Tibial nerve (tissue), 4 donors: ENCODE data around the gene CDC16. TPM values are rescaled to one million over a fixed set of nuclear protein-coding genes. Genes with fewer than 3 reads are reported as not detected.

ENCODE experiments used
- DNase-seq, 2 donors: peaks; one replicate each; pipeline ENCODE4 v3.0.0-alpha.2; 2019; ENCODE audit warnings: low spot score in 2 of 2
- H3K27ac ChIP-seq, 4 donors: fragments of 200-600 bp; sonication (generic) in 3 of 4; one replicate each; pipeline ENCODE4 v1.5.1; 2017 to 2019; ENCODE audit warnings: mild to moderate bottlenecking in 1 of 4
- H3K27me3 ChIP-seq, 2 donors: fragments of 200-600 bp; sonication (generic) in 1 of 2; one replicate each; pipeline versions ENCODE4 v1.5.1 to v1.6.0; 2017 to 2019
- H3K36me3 ChIP-seq, 3 donors: fragments of 200-600 bp; sonication (generic); one replicate each; pipeline ENCODE4 v1.5.1; 2018 to 2019
- H3K4me1 ChIP-seq, 4 donors: fragments of 200-600 bp; sonication (generic) in 3 of 4; one replicate each; pipeline ENCODE4 v1.5.1; 2017 to 2019
- H3K4me3 ChIP-seq, 4 donors: fragments of 200-600 bp; sonication (generic) in 3 of 4; one replicate each; pipeline ENCODE4 v1.5.1; 2017 to 2019; ENCODE audit warnings: mild to moderate bottlenecking in 1 of 4, moderate library complexity in 1 of 4
- H3K9me3 ChIP-seq, 4 donors: fragments of 200-600 bp; sonication (generic) in 3 of 4; one replicate each; pipeline ENCODE4 v1.5.1; 2017 to 2019
- CTCF ChIP-seq, 5 experiments: fragments of 200-600 bp in 3 of 5; fragments of 450-650 bp in 2 of 5; sonication (generic) in 3 of 5; IDR thresholded peaks; one replicate each; pipeline ENCODE4 v1.5.1; 2016 to 2019; ENCODE audit warnings: antibody characterized with exemption in 5 of 5, mild to moderate bottlenecking in 3 of 5, moderate library complexity in 2 of 5
- EP300 ChIP-seq, 2 donors: sonication (generic); formaldehyde crosslinking; IDR thresholded peaks; one replicate each; pipeline ENCODE4 v1.6.1; 2017; ENCODE audit warnings: antibody characterized with exemption in 2 of 2, mild to moderate bottlenecking in 1 of 2
- POLR2A ChIP-seq, 2 donors: fragments of 450-650 bp; IDR thresholded peaks; one replicate each; pipeline ENCODE4 v1.6.1; 2017; ENCODE audit warnings: antibody characterized with exemption in 2 of 2, mild to moderate bottlenecking in 2 of 2, moderate library complexity in 2 of 2
- whole genome bisulfite sequencing, 2 donors: methylation state at CpG; one replicate each; pipeline ENCODE4 v1.1.5; 2018; 5-methylcytosine and 5-hydroxymethylcytosine counted together
- total RNA-seq, 4 donors: library from RNA; depleted of rRNA; stranded (reverse); fragments of >200 nt; gene quantifications; one replicate each; pipeline ENCODE4 v1.1.0, GENCODE V29; 2016

Gene CDC16
- total RNA-seq, 4 donors from 2014 or later, result 43.9 to 87.0 (median 70.2) TPM

- no peak for DNase-seq
- no peak overlapping the region for H3K4me3 ChIP-seq
- H3K36me3 ChIP-seq, result peaks cover 3 to 83% (median 16%) of the 10 kb centered on the region in 3 donors
- TF ChIP-seq CTCF (IDR thresholded peaks at IDR 0.05) (no peak), POLR2A (IDR thresholded peaks at IDR 0.05) (no peak), EP300 (IDR thresholded peaks at IDR 0.05) (no peak)
- no peaks in the 10 kb centered on the region for H3K27me3 ChIP-seq
- H3K27ac ChIP-seq, result no peak overlapping the region
- peaks cover 0 to 21% (median 0%) of the 10 kb centered on the region in 4 donors for H3K4me1 ChIP-seq
- H3K9me3 ChIP-seq, result no peaks in the 10 kb centered on the region
- 90 to 98% methylated on average over 8 of the region's 8 CpGs for WGBS, 2 donors
These were observed 53.5 kb downstream of the CDC16 start for GRCh38 chr13:114288157-114288591.

GRCh38 chr13:114296448-114296847, 61.8 kb downstream of the CDC16 start:
- peaks cover 2 to 87% (median 6%) of the 10 kb centered on the region in 3 donors for H3K36me3 ChIP-seq
- H3K27me3 ChIP-seq, result no peaks in the 10 kb centered on the region
- no peak for DNase-seq
- TF ChIP-seq CTCF (IDR thresholded peaks at IDR 0.05) (no peak), EP300 (IDR thresholded peaks at IDR 0.05) (no peak), POLR2A (IDR thresholded peaks at IDR 0.05) (no peak)
- H3K4me3 ChIP-seq, result no peak overlapping the region
- 68 to 77% methylated on average over 10 of the region's 10 CpGs for WGBS, 2 donors
- peaks cover 0 to 9% (median 0%) of the 10 kb centered on the region in 4 donors for H3K4me1 ChIP-seq
- no peaks in the 10 kb centered on the region for H3K9me3 ChIP-seq
- H3K27ac ChIP-seq, result no peak overlapping the region

GRCh38 chr13:114296902-114297301, 62.2 kb downstream of the CDC16 start:
- peaks cover 2 to 87% (median 5%) of the 10 kb centered on the region in 3 donors for H3K36me3 ChIP-seq
- H3K27ac ChIP-seq, result no peak overlapping the region

GRCh38 chr13:114298866-114299265, 64.2 kb downstream of the CDC16 start:
- Histone ChIP-seq H3K9me3 (no peaks in the 10 kb centered on the region), H3K4me3 (no peak overlapping the region), H3K27me3 (no peaks in the 10 kb centered on the region), H3K36me3 (peaks cover 0 to 92% (median 2%) of the 10 kb centered on the region in 3 donors), H3K4me1 (peaks cover 0 to 9% (median 0%) of the 10 kb centered on the region in 4 donors), H3K27ac (no peak overlapping the region)
- WGBS, 2 donors, result 82 to 89% methylated on average over 12 of the region's 12 CpGs
- no peak for DNase-seq
- TF ChIP-seq EP300 (IDR thresholded peaks at IDR 0.05) (no peak), CTCF (IDR thresholded peaks at IDR 0.05) (no peak), POLR2A (IDR thresholded peaks at IDR 0.05) (no peak)

More at GRCh38 chr13:114296902-114297301, 62.2 kb downstream of the CDC16 start:
- no peaks in the 10 kb centered on the region for H3K27me3 ChIP-seq
- no peak overlapping the region for H3K4me3 ChIP-seq
- TF ChIP-seq EP300 (IDR thresholded peaks at IDR 0.05) (no peak), POLR2A (IDR thresholded peaks at IDR 0.05) (no peak), CTCF (IDR thresholded peaks at IDR 0.05) (no peak)
- no peak for DNase-seq
- H3K4me1 ChIP-seq, result peaks cover 0 to 9% (median 0%) of the 10 kb centered on the region in 4 donors
- no peaks in the 10 kb centered on the region for H3K9me3 ChIP-seq
- 89 to 90% methylated on average over 5 of the region's 5 CpGs for WGBS, 2 donors

GRCh38 chr13:114299604-114300305, 65.1 kb downstream of the CDC16 start:
- 91 to 94% methylated on average over 12 of the region's 12 CpGs for WGBS, 2 donors
- no peak for DNase-seq
- no peak for TF ChIP-seq CTCF (IDR thresholded peaks at IDR 0.05)
- no peak for TF ChIP-seq EP300 (IDR thresholded peaks at IDR 0.05)
- TF ChIP-seq POLR2A (IDR thresholded peaks at IDR 0.05), result no peak
- Histone ChIP-seq H3K27me3 (no peaks in the 10 kb centered on the region), H3K4me1 (peaks cover 0 to 9% (median 0%) of the 10 kb centered on the region in 4 donors), H3K27ac (no peak overlapping the region), H3K9me3 (no peaks in the 10 kb centered on the region), H3K4me3 (no peak overlapping the region), H3K36me3 (peaks cover 0 to 97% (median 2%) of the 10 kb centered on the region in 3 donors)
